Tibial artery (tissue), 4 donors: ENCODE results near the gene UNC13D.
"Not testable (repeated sequence)": the region's sequence is repeated elsewhere in the genome, so short reads cannot be mapped to it uniquely, and the experiment has no call there.

ENCODE experiments used
- DNase-seq, 2 donors: peaks; one replicate each; pipeline ENCODE4 v3.0.0-alpha.2; 2019
- H3K27ac ChIP-seq, 2 donors: fragments of 200-600 bp; sonication (generic) in 1 of 2; 1 replicate in 1 of 2; 2 replicates in 1 of 2; pipeline ENCODE4 v1.5.1; 2018 to 2019; ENCODE audit warnings: mild to moderate bottlenecking in 1 of 2
- H3K27me3 ChIP-seq, 2 donors: fragments of 200-600 bp; sonication (generic) in 1 of 2; one replicate each; pipeline versions ENCODE4 v1.5.1 to v1.6.0; 2016 to 2019
- H3K36me3 ChIP-seq, 3 donors: fragments of 200-600 bp; sonication (generic) in 2 of 3; one replicate each; pipeline ENCODE4 v1.5.1; 2016 to 2019; ENCODE audit warnings: mild to moderate bottlenecking in 2 of 3
- H3K4me1 ChIP-seq, 4 donors: fragments of 200-600 bp; sonication (generic) in 2 of 4; 1 replicate in 3 of 4; 2 replicates in 1 of 4; pipeline ENCODE4 v1.5.1; 2016 to 2019
- H3K4me3 ChIP-seq, 2 donors: fragments of 200-600 bp; sonication (generic) in 1 of 2; 1 replicate in 1 of 2; 2 replicates in 1 of 2; pipeline ENCODE4 v1.5.1; 2018 to 2019; ENCODE audit warnings: mild to moderate bottlenecking in 2 of 2
- H3K9me3 ChIP-seq, 3 donors: fragments of 200-600 bp; sonication (generic) in 1 of 3; one replicate each; pipeline ENCODE4 v1.5.1; 2016 to 2019
- CTCF ChIP-seq, 2 experiments: fragments of 200-600 bp in 1 of 2; fragments of 450-650 bp in 1 of 2; IDR thresholded peaks; one replicate each; pipeline ENCODE4 v1.5.1; 2017 to 2019; ENCODE audit warnings: antibody characterized with exemption in 2 of 2, mild to moderate bottlenecking in 1 of 2, moderate library complexity in 1 of 2
- intact Hi-C: fragments of 100-400 bp; cut with DNase I; formaldehyde crosslinking; loops from one replicate; pipeline ENCODE4 v1.15.0; 2023; ENCODE audit warnings: low total_unique reads

Gene UNC13D

GRCh38 chr17:75891022-75891604 is 46.9 kb upstream of the UNC13D start:
- Histone ChIP-seq H3K36me3 (peaks cover 0 to 49% (median 29%) of the 10 kb centered on the region in 3 donors), H3K27ac (no peak overlapping the region), H3K27me3 (no peaks in the 10 kb centered on the region), H3K4me3 (no peak overlapping the region), H3K4me1 (peaks cover 0 to 21% (median 17%) of the 10 kb centered on the region in 4 donors), H3K9me3 (no peaks in the 10 kb centered on the region)
- TF ChIP-seq CTCF (IDR thresholded peaks at IDR 0.05): no peak
- no peak for DNase-seq
- intact Hi-C loops: loop anchor here (5.0 kb wide), 1 partner anchor 129 kb away; no protein-coding TSS in a partner anchor

- intact Hi-C loops: loop anchor here (5.0 kb wide), 1 partner anchor 47 kb away; the partner anchor contains the start of gene UNC13D
- DNase-seq: no peak
- no peaks in the 10 kb centered on the region for H3K9me3 ChIP-seq
- no peak overlapping the region for H3K27ac ChIP-seq
- no peak overlapping the region for H3K4me3 ChIP-seq
- TF ChIP-seq CTCF (IDR thresholded peaks at IDR 0.05): no peak
- no peaks in the 10 kb centered on the region for H3K27me3 ChIP-seq
- H3K36me3 ChIP-seq: peaks cover 0 to 49% (median 29%) of the 10 kb centered on the region in 3 donors
- H3K4me1 ChIP-seq: peaks cover 0 to 5% (median 2%) of the 10 kb centered on the region in 4 donors
Measured at GRCh38 chr17:75889454-75889853, 45.2 kb upstream of the UNC13D start.

- DNase-seq: no peak
- H3K27ac ChIP-seq: no peak overlapping the region
- no peaks in the 10 kb centered on the region for H3K27me3 ChIP-seq
- H3K4me3 ChIP-seq: no peak overlapping the region
- no peaks in the 10 kb centered on the region for H3K9me3 ChIP-seq
- no peaks in the 10 kb centered on the region for H3K4me1 ChIP-seq
- intact Hi-C loops: loop anchor here (5.0 kb wide), 1 partner anchor 46 kb away; the partner anchor contains the start of gene UNC13D
- peaks cover 0 to 49% (median 29%) of the 10 kb centered on the region in 3 donors for H3K36me3 ChIP-seq
- TF ChIP-seq CTCF (IDR thresholded peaks at IDR 0.05): no peak
Measured at GRCh38 chr17:75888484-75888883, 44.3 kb upstream of the UNC13D start.

GRCh38 chr17:75885860-75886259 is 41.7 kb upstream of the UNC13D start:
- not testable (repeated sequence) for H3K27ac ChIP-seq, H3K27me3 ChIP-seq, H3K9me3 ChIP-seq, DNase-seq, H3K4me3 ChIP-seq, H3K4me1 ChIP-seq
- intact Hi-C loops: loop anchor here (5.0 kb wide), 1 partner anchor 44 kb away; the partner anchor contains the start of gene UNC13D
- H3K36me3 ChIP-seq: peaks cover 0 to 28% (median 16%) of the 10 kb centered on the region in 3 donors

- no peaks in the 10 kb centered on the region for H3K9me3 ChIP-seq
- H3K4me3 ChIP-seq: no peak overlapping the region
- TF ChIP-seq CTCF (IDR thresholded peaks at IDR 0.05): no peak
- peaks cover 0 to 24% (median 12%) of the 10 kb centered on the region in 3 donors for H3K36me3 ChIP-seq
- DNase-seq: no peak
- H3K27me3 ChIP-seq: no peaks in the 10 kb centered on the region
- intact Hi-C loops: loop anchor here (5.0 kb wide), 1 partner anchor 43 kb away; the partner anchor contains the start of gene UNC13D
- no peaks in the 10 kb centered on the region for H3K4me1 ChIP-seq
- H3K27ac ChIP-seq: no peak overlapping the region
Measured at GRCh38 chr17:75885431-75885830, 41.2 kb upstream of the UNC13D start.

GRCh38 chr17:75881678-75882454 is 37.7 kb upstream of the UNC13D start:
- intact Hi-C loops: no loop called here
- H3K4me3 ChIP-seq: no peak overlapping the region
- H3K27ac ChIP-seq: no peak overlapping the region
- no peaks in the 10 kb centered on the region for H3K27me3 ChIP-seq
- TF ChIP-seq CTCF (IDR thresholded peaks at IDR 0.05): no peak
- H3K4me1 ChIP-seq: peaks cover 0 to 8% (median 4%) of the 10 kb centered on the region in 4 donors
- DNase-seq: no peak
- no peaks in the 10 kb centered on the region for H3K36me3 ChIP-seq
- no peaks in the 10 kb centered on the region for H3K9me3 ChIP-seq
